Measurements from ENCODE around the gene MAMDC2. TPM values are rescaled to one million over a fixed set of nuclear protein-coding genes. Genes with fewer than 3 reads are reported as not detected.

MAMDC2 gene
- total and polyA plus RNA-seq, 2 of the 8 experiments (the other 6 are each of a cell fraction or from before 2014, with no cell fraction given): 6.1 to 15.4 TPM

GRCh38 chr9:70073756-70074155 lies 30.1 kb downstream of the MAMDC2 start (continued):
- TF ChIP-seq ATF2 (IDR thresholded peaks at IDR 0.05; ENCODE audit: low read length): no peak
- no peak for TF ChIP-seq CHD1 (IDR thresholded peaks at IDR 0.05; ENCODE audit: low read depth, low read length)
- no peak for TF ChIP-seq HDAC2 (IDR thresholded peaks at IDR 0.05; ENCODE audit: borderline replicate concordance in 1 of 2, low read depth in 2 of 2, low read length in 2 of 2)

Data from H1 (cell line).